HepG2 (cell line): ENCODE results near the gene HSD3B7. TPM values are rescaled to one million over a fixed set of nuclear protein-coding genes. Genes with fewer than 3 reads are reported as not detected.
A peak's percentile ranks its signal among the peaks of the same experiment; 100 is the strongest.

Source experiments
- CBFB ChIP-seq: sonication (generic); formaldehyde crosslinking; IDR thresholded peaks from 2 replicates; pipeline ENCODE4 v1.4.0; 2020; ENCODE audit warnings: missing genetic modification reagents
- GATA4 ChIP-seq: sonication (generic); IDR thresholded peaks from 2 replicates; pipeline ENCODE4 v1.6.1; 2016; ENCODE audit warnings: antibody characterized with exemption, low read depth, borderline replicate concordance
- KAT7 ChIP-seq: IDR thresholded peaks from 2 replicates; pipeline ENCODE4 v1.6.1; 2018; ENCODE audit warnings: borderline replicate concordance, missing compliant biosample characterization
- MLLT10 ChIP-seq: sonication (generic); formaldehyde crosslinking; IDR thresholded peaks from 2 replicates; pipeline ENCODE4 v1.4.0; 2020; ENCODE audit warnings: missing genetic modification reagents
- SCMH1 ChIP-seq: sonication (generic); formaldehyde crosslinking; IDR thresholded peaks from 2 replicates; pipeline ENCODE4 v1.9.0; 2021; ENCODE audit warnings: missing genetic modification reagents, mild to moderate bottlenecking, borderline replicate concordance
- SP1 ChIP-seq, 2 experiments: fragments of 450-650 bp in 1 of 2; sonication (generic) in 1 of 2; formaldehyde crosslinking in 1 of 2; IDR thresholded peaks; 2 replicates each; pipeline versions ENCODE4 v1.4.0 to v1.6.1; 2016 to 2020; ENCODE audit warnings: missing genetic modification reagents in 1 of 2
- THAP9 ChIP-seq: sonication (generic); formaldehyde crosslinking; IDR thresholded peaks from 2 replicates; pipeline ENCODE4; 2020; ENCODE audit warnings: missing genetic modification reagents, mild to moderate bottlenecking, borderline replicate concordance
- THRA ChIP-seq: sonication (generic); formaldehyde crosslinking; IDR thresholded peaks from 2 replicates; pipeline ENCODE4 v1.4.0; 2020; ENCODE audit warnings: missing genetic modification reagents, borderline replicate concordance
- ZBTB20 ChIP-seq: sonication (generic); formaldehyde crosslinking; IDR thresholded peaks from 2 replicates; pipeline ENCODE4 v1.8.1; 2023; ENCODE audit warnings: missing genetic modification reagents, low read depth, mild to moderate bottlenecking, borderline replicate concordance
- ZFP41 ChIP-seq: sonication (generic); formaldehyde crosslinking; IDR thresholded peaks from 2 replicates; pipeline ENCODE4 v1.4.0; 2020; ENCODE audit warnings: mild to moderate bottlenecking, missing genetic modification reagents, borderline replicate concordance
- ZNF407 ChIP-seq: sonication (generic); formaldehyde crosslinking; IDR thresholded peaks from one replicate; pipeline ENCODE4 v1.5.1; 2020; ENCODE audit warnings: mild to moderate bottlenecking, missing genetic modification reagents; ENCODE audit errors: not compliant biosample characterization
- ZNF747 ChIP-seq: sonication (generic); formaldehyde crosslinking; IDR thresholded peaks from 2 replicates; pipeline ENCODE4 v1.8.1; 2023; ENCODE audit warnings: missing genetic modification reagents, mild to moderate bottlenecking, borderline replicate concordance
- ZNF766 ChIP-seq: sonication (generic); formaldehyde crosslinking; IDR thresholded peaks from 2 replicates; pipeline ENCODE4 v1.5.0; 2020; ENCODE audit warnings: missing genetic modification reagents, borderline replicate concordance
- ZNF850 ChIP-seq: sonication (generic); formaldehyde crosslinking; conservative IDR thresholded peaks from 2 replicates; pipeline ENCODE4 v1.9.0; 2021; ENCODE audit warnings: mild to moderate bottlenecking, missing genetic modification reagents
- ZSCAN29 ChIP-seq: sonication (generic); formaldehyde crosslinking; conservative IDR thresholded peaks from 2 replicates; pipeline ENCODE4 v1.4.0; 2020; ENCODE audit warnings: mild to moderate bottlenecking, missing genetic modification reagents
- polyA plus RNA-seq, 8 experiments: library from polyadenylated mRNA; depleted of rRNA in 3 of 8; stranded (reverse) in 7 of 8; unstranded in 1 of 8; fragments of >200 nt; fragmentation: Illumina TruSeq in 4 of 8; extraction: Trizol in 4 of 8; gene quantifications; 2 replicates each; pipeline versions ENCODE4 v1.2.1 to v1.2.3, GENCODE V29; 2011 to 2016; ENCODE audit warnings: low read depth in 4 of 8, missing spikeins in 1 of 8, mixed read lengths in 1 of 8; ENCODE audit not compliant: insufficient read depth in 1 of 8
- total RNA-seq, 5 experiments: library from RNA; depleted of rRNA; stranded (reverse); fragments of >200 nt; fragmentation: Illumina TruSeq; extraction: Trizol; gene quantifications; 2 replicates each; pipeline ENCODE4 v1.2.3, GENCODE V29; 2016; ENCODE audit warnings: low read depth in 1 of 5

Gene HSD3B7
- total and polyA plus RNA-seq, 2 of the 13 experiments (the other 11 are each of a cell fraction or from before 2014, with no cell fraction given) = 32.9 to 69.7 TPM

GRCh38 chr16:30997725-30998711 lies 13.0 kb downstream of the HSD3B7 start (continued):
- peak; percentile 48; the same call in 1 of the 2 replicates for TF ChIP-seq ZNF747 (CRISPR knock-in tag)
- TF ChIP-seq THAP9 = no peak
- no peak for TF ChIP-seq GATA4
- no peak for TF ChIP-seq ZSCAN29
- TF ChIP-seq ZNF407 (CRISPR knock-in tag) = peak; percentile 90
- no peak for TF ChIP-seq SCMH1 (CRISPR knock-in tag)
- TF ChIP-seq ZFP41 (CRISPR knock-in tag) = no peak; the same call in 1 of the 2 replicates
- TF ChIP-seq THRA (CRISPR knock-in tag) = peak; percentile 23; the same call in 1 of the 2 replicates
- no peak for TF ChIP-seq SP1 (IDR thresholded peaks at IDR 0.05)
- no peak for TF ChIP-seq SP1 (CRISPR knock-in tag; IDR thresholded peaks at IDR 0.05)
- no peak for TF ChIP-seq ZNF850 (CRISPR knock-in tag)
- TF ChIP-seq CBFB = peak; percentile 18; the same call in 1 of the 2 replicates
- TF ChIP-seq ZBTB20 (CRISPR knock-in tag) = peak; percentile 21; the same call in 1 of the 2 replicates
- TF ChIP-seq KAT7 = no peak
- TF ChIP-seq ZNF766 (CRISPR knock-in tag) = 0 out of 2 replicates have a peak, but pooled peaks have one; percentile 22
- no peak for TF ChIP-seq MLLT10 (CRISPR knock-in tag)
